Measurements from ENCODE around the gene CCDC172. TPM values are rescaled to one million over a fixed set of nuclear protein-coding genes. Genes with fewer than 3 reads are reported as not detected.
"Not testable (repeated sequence)": the region's sequence is repeated elsewhere in the genome, so short reads cannot be mapped to it uniquely, and the experiment has no call there.

CCDC172 gene
- total RNA-seq, 1 donor from 2014 or later = not detected

GRCh38 chr10:116331815-116332214, 7.6 kb downstream of the CCDC172 start:
- intact Hi-C loops (cut with micrococcal nuclease) = no loop called here

- intact Hi-C loops (cut with micrococcal nuclease) = no loop called here
These were observed 12.6 kb downstream of the CCDC172 start for GRCh38 chr10:116336866-116337265.

DNA sequence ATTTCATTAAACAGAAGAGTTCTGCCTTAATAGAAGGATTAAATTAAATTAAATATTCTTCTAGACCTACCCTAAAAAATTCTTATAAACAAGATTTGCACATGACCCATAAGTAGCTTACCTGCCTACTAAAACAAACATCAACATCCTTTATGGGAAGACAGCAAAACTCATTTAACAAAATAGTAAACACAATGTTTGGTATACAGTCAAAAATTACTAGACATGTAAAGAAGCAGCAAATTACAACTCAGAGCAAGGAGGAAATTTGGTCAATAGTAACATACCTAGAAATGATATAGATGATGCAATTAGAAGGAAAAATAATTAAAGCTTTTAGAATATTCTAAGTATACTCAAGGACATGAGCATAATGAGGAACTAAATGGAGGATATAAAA, 27.9 kb downstream of the CCDC172 start:
- intact Hi-C loops (cut with micrococcal nuclease) = no loop called here

DNA sequence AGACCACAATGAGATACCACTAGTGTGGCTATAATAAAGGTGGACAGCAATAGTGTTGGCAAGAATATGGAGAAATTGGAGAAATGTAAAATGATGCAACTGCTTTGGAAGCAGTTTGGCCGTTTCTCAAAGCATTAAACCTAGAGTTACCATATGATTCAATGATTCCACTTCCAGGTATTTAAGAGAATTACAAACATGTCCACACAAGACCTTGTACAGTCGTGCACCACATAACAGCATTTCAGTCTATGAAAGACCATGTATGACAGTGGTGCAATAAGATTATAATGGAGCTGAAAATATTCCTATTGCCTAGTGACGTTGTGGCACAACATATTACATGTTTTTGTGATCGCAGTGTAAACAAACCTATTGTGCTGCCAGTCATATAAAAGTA, 29.6 kb downstream of the CCDC172 start:
- intact Hi-C loops (cut with micrococcal nuclease) = no loop called here

- intact Hi-C loops (cut with micrococcal nuclease) = no loop called here
These were observed 31.1 kb downstream of the CCDC172 start for GRCh38 chr10:116355341-116355740.

- intact Hi-C loops (cut with micrococcal nuclease) = no loop called here
These were observed 32.6 kb downstream of the CCDC172 start for GRCh38 chr10:116356833-116357232.

- intact Hi-C loops (cut with micrococcal nuclease) = no loop called here
These were observed 40.6 kb downstream of the CCDC172 start for GRCh38 chr10:116364868-116365267.

GRCh38 chr10:116371737-116372136, 47.5 kb downstream of the CCDC172 start:
- intact Hi-C loops (cut with micrococcal nuclease) = no loop called here

GRCh38 chr10:116382290-116382689, 58.0 kb downstream of the CCDC172 start:
- intact Hi-C loops (cut with micrococcal nuclease) = no loop called here

DNA sequence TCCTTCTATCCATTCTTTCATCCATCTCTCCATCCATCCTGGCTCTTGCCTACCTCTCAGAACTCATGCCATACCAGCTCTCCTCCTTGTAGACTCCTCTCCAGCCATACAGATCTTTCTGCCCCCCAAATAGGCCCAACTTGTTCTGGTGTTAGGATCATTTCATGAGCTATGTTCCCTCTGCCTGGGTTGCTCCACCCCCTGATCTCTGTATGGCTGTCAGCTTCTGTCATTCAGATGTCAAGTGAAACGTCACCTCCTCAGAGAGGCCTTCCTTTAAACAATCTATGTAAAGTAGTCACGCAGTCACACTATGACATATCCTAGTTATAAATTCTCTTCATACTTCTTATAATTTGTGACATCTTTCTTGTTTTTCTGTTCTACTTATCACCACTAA, 61.1 kb downstream of the CCDC172 start:
- intact Hi-C loops (cut with micrococcal nuclease) = loop anchor here (2.0 to 5.0 kb wide), 3 partner anchors 588 to 1213 kb away; no protein-coding TSS in a partner anchor

GRCh38 chr10:116385994-116386809, 62.0 kb downstream of the CCDC172 start:
- intact Hi-C loops (cut with micrococcal nuclease) = loop anchor here (2.0 to 5.0 kb wide), 4 partner anchors 589 to 1214 kb away; no protein-coding TSS in a partner anchor

DNA sequence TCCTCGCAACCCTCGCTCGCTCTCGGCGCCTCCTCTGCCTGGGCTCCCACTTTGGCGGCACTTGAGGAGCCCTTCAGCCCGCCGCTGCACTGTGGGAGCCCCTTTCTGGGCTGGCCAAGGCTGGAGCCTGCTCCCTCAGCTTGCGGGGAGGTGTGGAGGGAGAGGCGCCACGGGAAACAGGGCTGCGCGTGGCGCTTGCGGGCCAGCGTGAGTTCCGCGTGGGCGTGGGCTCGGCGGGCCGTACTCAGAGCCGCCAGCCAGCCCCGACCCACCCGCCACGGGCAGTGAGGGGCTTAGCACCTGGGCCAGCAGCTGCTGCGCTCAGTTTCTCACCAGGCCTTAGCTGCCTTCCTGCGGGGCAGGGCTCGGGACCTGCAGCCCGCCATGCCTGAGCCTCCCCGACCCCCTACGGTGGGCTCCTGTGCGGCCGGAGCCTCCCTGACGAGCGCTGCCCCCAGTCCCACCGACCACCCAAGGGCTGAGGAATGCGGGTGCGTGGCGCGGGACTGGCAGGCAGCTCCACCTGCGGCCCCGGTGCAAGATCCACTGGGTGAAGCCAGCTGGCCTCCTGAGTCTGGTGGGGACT, 69.1 kb downstream of the CCDC172 start:
- intact Hi-C loops (cut with micrococcal nuclease) = not testable (repeated sequence)

- intact Hi-C loops (cut with micrococcal nuclease) = no loop called here
These were observed 71.2 kb downstream of the CCDC172 start for GRCh38 chr10:116395223-116395985.

DNA sequence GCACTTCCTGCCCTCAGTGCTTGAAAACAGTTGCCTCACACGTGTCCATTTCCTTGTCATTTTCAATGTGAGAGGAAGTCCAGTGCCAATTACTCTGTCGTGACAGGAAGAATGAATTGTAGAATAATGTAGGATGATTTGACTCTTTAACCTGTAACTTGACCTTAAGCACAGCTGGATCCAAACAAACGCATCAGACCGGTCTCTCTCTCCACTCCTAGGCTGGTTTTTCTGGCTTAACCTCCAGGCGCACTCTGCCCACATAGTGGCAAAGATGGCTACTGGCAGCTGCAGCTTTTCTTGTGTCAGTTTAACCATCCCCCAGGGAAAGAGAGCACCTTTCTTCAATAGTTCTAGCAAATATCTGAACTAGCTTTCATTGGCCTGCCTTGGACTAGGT, 74.0 kb downstream of the CCDC172 start:
- intact Hi-C loops (cut with micrococcal nuclease) = no loop called here

GRCh38 chr10:116402858-116403257, 78.6 kb downstream of the CCDC172 start:
- intact Hi-C loops (cut with micrococcal nuclease) = no loop called here

GRCh38 chr10:116403740-116404250, 79.5 kb downstream of the CCDC172 start:
- intact Hi-C loops (cut with micrococcal nuclease) = no loop called here

GRCh38 chr10:116408719-116409118, 84.5 kb downstream of the CCDC172 start:
- intact Hi-C loops (cut with micrococcal nuclease) = no loop called here

DNA sequence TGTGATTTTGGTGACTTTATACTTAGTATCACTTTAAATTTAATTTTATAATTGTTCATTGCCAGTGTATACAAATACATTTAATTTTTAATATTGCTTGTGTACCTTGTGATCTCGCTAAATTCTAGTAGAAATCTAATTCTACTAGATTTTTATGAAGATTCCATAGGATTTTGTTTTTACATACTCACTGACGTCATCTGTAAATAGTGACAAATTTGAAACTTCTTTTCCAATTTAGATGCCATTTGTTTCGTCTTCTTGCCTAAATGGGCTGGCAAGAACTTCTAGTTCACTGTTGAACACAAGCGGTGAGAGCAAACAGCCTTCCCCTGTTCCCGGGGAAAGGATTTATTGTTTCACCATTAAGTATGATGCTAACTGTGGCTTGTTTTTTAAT, 86.1 kb downstream of the CCDC172 start:
- intact Hi-C loops (cut with micrococcal nuclease) = no loop called here

DNA sequence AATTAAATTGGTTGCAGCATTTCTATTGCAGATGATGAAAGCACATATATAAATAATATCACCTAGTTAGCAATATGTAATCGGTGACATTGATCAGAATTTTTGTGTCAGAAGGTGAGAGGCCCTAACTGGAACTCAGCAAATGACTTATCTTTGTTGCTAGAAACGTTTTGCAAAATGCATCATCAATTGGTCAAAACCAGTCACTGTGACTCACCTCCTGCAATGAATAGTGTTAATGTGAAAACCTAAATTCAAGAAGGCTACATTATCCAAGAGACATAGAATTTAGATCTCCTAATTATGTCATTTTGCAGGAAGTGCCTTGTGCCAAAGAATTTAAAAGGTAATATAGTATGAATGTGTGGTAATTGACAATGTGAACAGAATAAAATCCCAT, 93.6 kb downstream of the CCDC172 start:
- intact Hi-C loops (cut with micrococcal nuclease) = no loop called here

DNA sequence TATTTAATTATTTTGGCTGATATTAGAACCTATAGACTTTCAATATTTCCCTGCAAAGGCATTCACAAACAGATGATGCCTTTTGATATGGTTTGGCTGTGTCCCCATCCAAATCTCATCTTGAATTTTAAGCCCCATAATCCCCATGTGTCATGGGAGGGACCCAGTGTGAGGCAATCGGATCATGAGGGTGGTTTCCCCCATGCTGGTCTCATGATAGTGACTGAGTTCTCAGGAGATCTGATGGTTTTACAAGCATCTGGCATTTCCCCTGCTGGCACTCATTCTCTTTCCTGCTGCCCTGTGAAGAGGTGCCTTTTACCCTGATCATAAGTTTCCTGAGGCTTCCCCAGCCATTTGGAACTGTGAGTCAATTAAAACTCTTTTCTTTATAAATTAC, 94.1 kb downstream of the CCDC172 start:
- intact Hi-C loops (cut with micrococcal nuclease) = no loop called here

DNA sequence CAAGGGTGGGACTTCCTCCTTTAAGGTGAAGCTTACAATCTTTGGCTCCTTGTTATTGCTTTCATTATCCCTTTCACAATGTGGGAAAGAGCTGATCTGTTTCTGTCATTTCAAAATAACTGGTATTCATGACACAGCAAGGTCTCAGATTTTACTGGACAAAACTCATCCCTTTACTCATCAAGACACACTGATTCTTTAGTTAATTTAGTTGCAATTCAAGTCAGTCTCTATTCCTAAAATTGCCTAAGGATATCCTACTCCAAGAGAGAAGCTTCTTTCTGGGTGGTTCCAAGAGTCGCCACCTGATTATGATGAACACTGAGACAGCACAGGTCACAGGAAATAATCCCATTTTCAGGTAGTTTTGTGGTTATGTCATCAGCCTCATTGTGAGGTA, 97.6 kb downstream of the CCDC172 start:
- intact Hi-C loops (cut with micrococcal nuclease) = no loop called here

- intact Hi-C loops (cut with micrococcal nuclease) = no loop called here
These were observed 103.4 kb downstream of the CCDC172 start, which contains the start of gene PNLIPRP3 for GRCh38 chr10:116427671-116428070. PNLIPRP3 (plus strand) TSS chr10:116427847; CDS start chr10:116428013, 166 bp downstream.

Data from T-helper 2 cell treated with Interferon-gamma antibody and Interleukin-4, amounts not matched to agents 100 ng/mL and 5 ng/mL, for 36 hours (primary cell).